Astrocyte (in vitro differentiated cells and primary cell): Measurements from ENCODE around the gene RBM17. TPM values are rescaled to one million over a fixed set of nuclear protein-coding genes. Genes with fewer than 3 reads are reported as not detected.

ENCODE experiments used
- DNase-seq: peaks from one replicate; pipeline ENCODE4 v3.0.0-alpha.2; 2010; ENCODE audit warnings: low read depth
- FAIRE-seq: peaks from 2 replicates; lab custom pipeline; 2011; peaks lifted over from hg19 to GRCh38; lab: Jason Lieb, UNC
- H2AFZ ChIP-seq: 2 replicates; pipeline ENCODE4 v1.6.0; 2012; ENCODE audit warnings: low read depth, low read length, inconsistent platforms
- H3K27ac ChIP-seq: 2 replicates; pipeline ENCODE4 v1.5.1; 2011; ENCODE audit warnings: low read depth, low read length, inconsistent platforms
- H3K27me3 ChIP-seq: 2 replicates; pipeline ENCODE4 v1.6.0; 2011; ENCODE audit warnings: low read length, inconsistent platforms; ENCODE audit not compliant: insufficient read depth
- H3K36me3 ChIP-seq: 2 replicates; pipeline ENCODE4 v1.5.1; 2011; ENCODE audit warnings: low read length, inconsistent platforms; ENCODE audit not compliant: insufficient read depth
- H3K4me1 ChIP-seq: 2 replicates; pipeline ENCODE4 v1.5.1; 2011; ENCODE audit warnings: low read length, inconsistent platforms; ENCODE audit not compliant: insufficient read depth
- H3K4me2 ChIP-seq: 2 replicates; pipeline ENCODE4 v1.6.0; 2012; ENCODE audit warnings: low read length, inconsistent platforms
- H3K4me3 ChIP-seq: 2 replicates; pipeline ENCODE4 v1.5.1; 2011; ENCODE audit warnings: low read depth, mild to moderate bottlenecking, low read length, inconsistent platforms; ENCODE audit not compliant: insufficient read depth
- H3K79me2 ChIP-seq: 2 replicates; pipeline ENCODE4 v1.6.0; 2012; ENCODE audit warnings: mild to moderate bottlenecking, low read length, inconsistent platforms; ENCODE audit not compliant: insufficient read depth
- H3K9ac ChIP-seq: 2 replicates; pipeline ENCODE4 v1.6.0; 2012; ENCODE audit warnings: mild to moderate bottlenecking, low read length, inconsistent platforms
- H3K9me3 ChIP-seq: 2 replicates; pipeline ENCODE4 v1.5.1; 2012; ENCODE audit warnings: low read depth, mild to moderate bottlenecking, low read length, inconsistent platforms; ENCODE audit not compliant: insufficient read depth
- H4K20me1 ChIP-seq: 2 replicates; pipeline ENCODE4 v1.6.0; 2012; ENCODE audit warnings: low read length, inconsistent platforms; ENCODE audit not compliant: insufficient read depth
- H3K27ac Mint-ChIP-seq: one replicate; pipeline ENCODE4 v1.8.0; 2021; ENCODE audit warnings: mild to moderate bottlenecking, mixed read lengths; ENCODE audit not compliant: unreplicated experiment
- H3K27me3 Mint-ChIP-seq: one replicate; pipeline ENCODE4 v1.8.0; 2021; ENCODE audit warnings: low read depth, mixed read lengths; ENCODE audit not compliant: unreplicated experiment
- H3K36me3 Mint-ChIP-seq: one replicate; pipeline ENCODE4 v1.8.0; 2021; ENCODE audit warnings: low read depth, mixed read lengths; ENCODE audit not compliant: unreplicated experiment
- H3K4me1 Mint-ChIP-seq: one replicate; pipeline ENCODE4 v1.8.0; 2021; ENCODE audit warnings: low read depth, mixed read lengths; ENCODE audit not compliant: unreplicated experiment
- H3K4me3 Mint-ChIP-seq: one replicate; pipeline ENCODE4 v1.8.0; 2021; ENCODE audit warnings: mild to moderate bottlenecking, moderate library complexity, mixed read lengths; ENCODE audit not compliant: unreplicated experiment
- H3K9me3 Mint-ChIP-seq: one replicate; pipeline ENCODE4 v1.8.0; 2021; ENCODE audit warnings: mild to moderate bottlenecking, mixed read lengths; ENCODE audit not compliant: unreplicated experiment
- CTCF ChIP-seq: IDR thresholded peaks from 2 replicates; pipeline ENCODE4 v1.5.1; 2011; ENCODE audit warnings: low read depth, mild to moderate bottlenecking, inconsistent platforms, low read length, moderate library complexity; ENCODE audit not compliant: insufficient read depth
- EZH2 ChIP-seq: IDR thresholded peaks from 2 replicates; pipeline ENCODE4 v1.6.1; 2012; ENCODE audit warnings: mild to moderate bottlenecking, low read length, inconsistent platforms; ENCODE audit not compliant: insufficient read depth
- total RNA-seq: library from RNA; stranded (reverse); gene quantifications from 2 replicates; pipeline ENCODE4 v1.2.1, GENCODE V29; 2021

The RBM17 gene
- total RNA-seq, 1 donor from 2014 or later, result 71.3 TPM

GRCh38 chr10:6068422-6068821, 20.4 kb upstream of the RBM17 start:
- FAIRE-seq (no peak), DNase-seq (no peak)
- H3K27ac ChIP-seq, result no peak overlapping the region
- Mint-ChIP-seq H3K4me3 (no peak overlapping the region), H3K27me3 (peaks cover 18% of the 10 kb centered on the region), H3K4me1 (peaks cover 11% of the 10 kb centered on the region), H3K9me3 (peaks cover 7% of the 10 kb centered on the region), H3K36me3 (no peaks in the 10 kb centered on the region), H3K27ac (no peak overlapping the region)
- peaks cover 19% of the 10 kb centered on the region for H3K27me3 ChIP-seq
- H3K79me2 ChIP-seq, result no peaks in the 10 kb centered on the region
- no peaks in the 10 kb centered on the region for H4K20me1 ChIP-seq
- no peak overlapping the region for H2AFZ ChIP-seq
- H3K9me3 ChIP-seq, result no peaks in the 10 kb centered on the region
- TF ChIP-seq CTCF (no peak), EZH2 (no peak)
- H3K4me3 ChIP-seq, result no peak overlapping the region
- no peak overlapping the region for H3K4me2 ChIP-seq
- H3K36me3 ChIP-seq, result no peaks in the 10 kb centered on the region
- no peak overlapping the region for H3K9ac ChIP-seq
- no peaks in the 10 kb centered on the region for H3K4me1 ChIP-seq

- Histone ChIP-seq H3K27ac (no peak overlapping the region), H3K4me2 (no peak overlapping the region), H3K9me3 (no peaks in the 10 kb centered on the region), H4K20me1 (no peaks in the 10 kb centered on the region), H3K9ac (no peak overlapping the region), H3K79me2 (no peaks in the 10 kb centered on the region), H2AFZ (no peak overlapping the region), H3K27me3 (peaks cover 17% of the 10 kb centered on the region), H3K36me3 (no peaks in the 10 kb centered on the region), H3K4me1 (no peaks in the 10 kb centered on the region), H3K4me3 (no peak overlapping the region)
- H3K36me3 Mint-ChIP-seq, result no peaks in the 10 kb centered on the region
- H3K27me3 Mint-ChIP-seq, result peaks cover 19% of the 10 kb centered on the region
- FAIRE-seq (no peak), DNase-seq (peak; percentile 23)
- no peak overlapping the region for H3K27ac Mint-ChIP-seq
- no peak for TF ChIP-seq CTCF
- no peak for TF ChIP-seq EZH2
- H3K4me1 Mint-ChIP-seq, result peaks cover 11% of the 10 kb centered on the region
- H3K4me3 Mint-ChIP-seq, result no peak overlapping the region
- H3K9me3 Mint-ChIP-seq, result peaks cover 6% of the 10 kb centered on the region
Measured at GRCh38 chr10:6069081-6069931, 19.5 kb upstream of the RBM17 start.

GRCh38 chr10:6070660-6071059, 18.2 kb upstream of the RBM17 start:
- no peaks in the 10 kb centered on the region for H3K36me3 ChIP-seq
- no peaks in the 10 kb centered on the region for H3K79me2 ChIP-seq
- peaks cover 4% of the 10 kb centered on the region for H3K4me1 ChIP-seq
- no peak overlapping the region for H3K9ac ChIP-seq
- H3K9me3 ChIP-seq, result no peaks in the 10 kb centered on the region
- H3K27ac ChIP-seq, result no peak overlapping the region
- no peak overlapping the region for H3K4me3 ChIP-seq
- Mint-ChIP-seq H3K27ac (peak overlapping the region; percentile 80), H3K4me3 (no peak overlapping the region), H3K9me3 (peaks cover 6% of the 10 kb centered on the region), H3K36me3 (no peaks in the 10 kb centered on the region), H3K27me3 (peaks cover 21% of the 10 kb centered on the region), H3K4me1 (peaks cover 19% of the 10 kb centered on the region)
- no peak for TF ChIP-seq EZH2
- no peak for TF ChIP-seq CTCF
- H2AFZ ChIP-seq, result no peak overlapping the region
- peaks cover 17% of the 10 kb centered on the region for H3K27me3 ChIP-seq
- peak; percentile 22 for DNase-seq
- no peak overlapping the region for H3K4me2 ChIP-seq
- H4K20me1 ChIP-seq, result no peaks in the 10 kb centered on the region
- no peak for FAIRE-seq
